ENCODE results near the gene SLX4IP. TPM values are rescaled to one million over a fixed set of nuclear protein-coding genes. Genes with fewer than 3 reads are reported as not detected.
"Not testable (repeated sequence)": the region's sequence is repeated elsewhere in the genome, so short reads cannot be mapped to it uniquely, and the experiment has no call there.

Gene SLX4IP
- total and polyA plus RNA-seq, 2 donors = 1.4 to 7.1 TPM

DNA sequence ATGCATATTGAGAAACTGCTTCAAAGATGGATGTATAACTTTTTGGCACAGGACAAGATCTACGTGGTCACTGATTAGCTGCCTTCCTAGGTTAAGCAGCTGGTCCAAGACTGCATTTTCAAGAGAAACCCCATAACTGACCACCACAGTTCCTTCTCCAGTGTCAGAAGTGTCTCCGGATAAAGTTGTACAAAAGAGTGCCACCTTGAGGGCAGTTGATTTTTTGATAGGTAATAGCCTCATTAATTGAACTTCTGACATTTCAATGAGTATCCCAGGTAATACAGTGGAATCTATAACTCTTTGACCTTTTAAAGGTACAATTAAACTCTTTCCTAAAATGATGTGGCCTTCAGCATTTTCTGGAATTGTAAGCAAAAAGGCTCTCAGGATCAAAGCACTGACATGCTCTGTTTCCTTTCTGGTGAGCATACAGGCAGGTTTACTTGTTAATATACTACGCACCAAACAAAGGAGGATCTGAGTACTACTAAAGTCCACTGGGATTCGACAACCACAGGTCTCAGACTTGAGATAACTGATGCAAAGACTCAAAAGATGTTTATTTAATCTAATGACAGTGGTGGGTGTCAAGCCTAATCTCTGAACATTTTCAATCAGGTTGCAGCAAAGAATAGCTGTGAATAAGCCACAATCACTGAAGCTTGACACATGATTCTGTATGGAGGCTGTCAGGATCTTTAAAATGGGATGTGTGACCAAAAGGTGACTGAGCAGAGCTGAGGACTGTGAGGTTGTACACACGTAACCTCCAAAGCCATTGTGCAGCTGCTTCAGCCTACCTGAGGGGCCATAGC, 22.3 kb upstream of the SLX4IP start:
- Histone ChIP-seq H3K36me3 (ENCODE audit: insufficient read depth) (peaks cover 1% of the 10 kb centered on the region), H3K4me1 (ENCODE audit: insufficient read depth) (no peaks in the 10 kb centered on the region), H3K27ac (ENCODE audit: low read depth) (no peak overlapping the region), H3K4me3 (ENCODE audit: low read depth, low read length) (no peak overlapping the region)
- WGBS = 78% methylated on average over 5 of the region's 5 CpGs
- DNase-seq (ENCODE audit: extremely low spot score) = no peak

DNA sequence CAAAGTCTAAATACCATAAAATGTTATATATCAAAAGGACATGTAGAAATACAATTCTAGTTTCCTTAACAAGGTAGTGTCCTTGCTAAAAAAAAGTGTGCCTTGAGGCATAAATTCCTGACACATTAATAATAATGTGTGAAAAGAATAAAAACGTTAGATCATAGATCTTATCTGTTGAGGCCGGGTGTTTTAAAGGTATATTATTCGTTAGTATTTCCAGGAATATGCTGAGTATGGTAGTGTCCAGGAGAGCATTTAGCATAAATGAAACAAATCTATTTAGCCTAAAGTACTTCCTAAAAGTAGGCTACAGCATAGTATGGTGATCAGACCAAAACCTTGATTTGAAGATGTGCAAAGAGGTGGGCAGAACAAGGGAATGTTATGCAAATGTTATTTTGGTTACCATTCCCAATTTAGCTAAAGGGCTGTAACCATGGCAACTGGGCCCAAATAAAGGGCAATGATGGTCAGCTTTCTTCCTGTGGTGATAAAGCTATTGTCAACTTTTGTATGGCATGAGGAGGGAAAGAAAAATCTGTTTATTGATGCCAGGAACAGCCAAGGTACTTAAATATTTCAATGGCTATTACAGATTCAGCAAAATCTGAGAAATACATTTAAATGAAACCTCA, 20.0 kb upstream of the SLX4IP start:
- DNase-seq (ENCODE audit: extremely low spot score) = no peak
- 56% methylated on average over 3 of the region's 3 CpGs for WGBS
- no peak overlapping the region for H3K27ac ChIP-seq (ENCODE audit: low read depth)
- no peak overlapping the region for H3K4me3 ChIP-seq (ENCODE audit: low read depth, low read length)
- peaks cover 3% of the 10 kb centered on the region for H3K36me3 ChIP-seq (ENCODE audit: insufficient read depth)
- H3K4me1 ChIP-seq (ENCODE audit: insufficient read depth) = no peaks in the 10 kb centered on the region

- DNase-seq (ENCODE audit: extremely low spot score); H3K4me1 ChIP-seq (ENCODE audit: insufficient read depth): not testable (repeated sequence)
- 98% methylated on average over 2 of the region's 2 CpGs for WGBS
These were observed 17.9 kb upstream of the SLX4IP start for GRCh38 chr20:10417218-10417617.

DNA sequence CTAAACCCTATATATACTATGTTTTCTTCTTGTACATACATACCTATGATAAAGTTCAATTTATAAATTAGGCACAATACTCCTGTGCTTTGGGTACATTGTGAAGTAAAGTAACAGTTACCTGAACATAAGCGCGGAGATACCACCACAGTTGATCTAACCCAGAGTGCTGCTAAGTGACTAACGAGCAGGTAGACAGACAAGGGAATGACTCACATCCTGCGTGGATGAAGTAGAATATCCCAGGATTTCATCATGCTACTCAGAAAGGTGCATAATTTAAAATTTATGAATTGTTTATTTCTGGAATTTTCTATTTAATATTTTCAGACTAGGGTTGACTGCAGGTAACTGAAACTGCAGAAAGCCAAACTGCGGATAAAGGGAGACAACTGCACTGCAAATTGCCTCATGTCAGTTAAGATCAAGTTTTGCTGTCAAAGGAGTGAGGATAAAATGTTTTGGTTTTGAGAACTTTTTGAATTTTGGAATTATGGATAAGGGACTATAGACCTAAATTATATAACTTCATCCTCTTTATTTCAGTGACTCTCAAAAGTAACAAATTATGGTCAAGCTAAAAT, 15.5 kb upstream of the SLX4IP start:
- Histone ChIP-seq H3K36me3 (ENCODE audit: insufficient read depth) (peaks cover 2% of the 10 kb centered on the region), H3K4me3 (ENCODE audit: low read depth, low read length) (no peak overlapping the region), H3K27ac (ENCODE audit: low read depth) (no peak overlapping the region), H3K4me1 (ENCODE audit: insufficient read depth) (no peaks in the 10 kb centered on the region)
- DNase-seq (ENCODE audit: extremely low spot score) = no peak
- 91% methylated on average over 5 of the region's 5 CpGs for WGBS

More at GRCh38 chr20:10417218-10417617, 17.9 kb upstream of the SLX4IP start:
- H3K4me3 ChIP-seq (ENCODE audit: low read depth, low read length); H3K27ac ChIP-seq (ENCODE audit: low read depth); H3K36me3 ChIP-seq (ENCODE audit: insufficient read depth): not testable (repeated sequence)

- WGBS = 88% methylated on average over 2 of the region's 2 CpGs
- H3K27ac ChIP-seq (ENCODE audit: low read depth) = no peak overlapping the region
- peaks cover 2% of the 10 kb centered on the region for H3K36me3 ChIP-seq (ENCODE audit: insufficient read depth)
These were observed 11.4 kb upstream of the SLX4IP start for GRCh38 chr20:10423735-10424134.

GRCh38 chr20:10427060-10427692, 7.9 kb upstream of the SLX4IP start:
- 17% methylated on average over 3 of the region's 3 CpGs for WGBS
- H3K27ac ChIP-seq (ENCODE audit: low read depth) = no peak overlapping the region
- peak; percentile 45 for DNase-seq (ENCODE audit: extremely low spot score)
- H3K36me3 ChIP-seq (ENCODE audit: insufficient read depth) = no peaks in the 10 kb centered on the region
- H3K4me1 ChIP-seq (ENCODE audit: insufficient read depth) = peaks cover under 1% of the 10 kb centered on the region
- H3K4me3 ChIP-seq (ENCODE audit: low read depth, low read length) = no peak overlapping the region

More at GRCh38 chr20:10423735-10424134, 11.4 kb upstream of the SLX4IP start:
- Histone ChIP-seq H3K4me1 (ENCODE audit: insufficient read depth) (no peaks in the 10 kb centered on the region), H3K4me3 (ENCODE audit: low read depth, low read length) (no peak overlapping the region)
- DNase-seq (ENCODE audit: extremely low spot score) = no peak

- Histone ChIP-seq H3K4me3 (ENCODE audit: low read depth, low read length) (no peak overlapping the region), H3K27ac (ENCODE audit: low read depth) (no peak overlapping the region), H3K36me3 (ENCODE audit: insufficient read depth) (no peaks in the 10 kb centered on the region), H3K4me1 (ENCODE audit: insufficient read depth) (peaks cover 3% of the 10 kb centered on the region)
- DNase-seq (ENCODE audit: extremely low spot score) = no peak
These were observed 7.1 kb upstream of the SLX4IP start for GRCh38 chr20:10428008-10428407.

DNA sequence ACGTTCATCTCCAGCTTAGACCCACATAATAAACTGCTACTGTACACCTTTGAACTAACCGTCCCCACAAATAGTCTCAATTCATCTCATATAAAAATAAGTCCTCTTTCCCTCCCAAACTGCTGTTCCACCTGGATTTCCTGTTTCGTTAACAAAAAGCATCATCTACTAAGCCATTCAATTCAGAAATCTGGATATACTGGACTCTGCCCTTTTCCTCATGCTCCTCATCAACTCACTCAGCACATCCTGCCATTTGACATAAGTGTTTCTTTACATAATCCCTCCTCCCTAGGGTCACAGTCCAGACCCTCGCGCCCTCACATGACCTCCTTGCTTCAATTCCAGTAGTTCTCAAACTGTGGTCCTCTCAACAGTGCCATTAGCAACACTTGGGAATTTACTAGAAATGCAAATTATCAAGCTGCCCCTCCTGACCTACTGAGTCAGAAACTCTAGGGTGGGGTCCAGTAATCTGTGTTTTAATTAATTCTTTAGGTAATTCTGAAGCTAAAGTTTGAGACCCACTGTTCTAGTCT, 5.6 kb upstream of the SLX4IP start:
- 85% methylated on average over 5 of the region's 5 CpGs for WGBS
- H3K4me3 ChIP-seq (ENCODE audit: low read depth, low read length) = no peak overlapping the region
- H3K4me1 ChIP-seq (ENCODE audit: insufficient read depth) = peaks cover 4% of the 10 kb centered on the region
- no peak overlapping the region for H3K27ac ChIP-seq (ENCODE audit: low read depth)
- no peaks in the 10 kb centered on the region for H3K36me3 ChIP-seq (ENCODE audit: insufficient read depth)
- DNase-seq (ENCODE audit: extremely low spot score) = no peak

GRCh38 chr20:10430000-10430466, 5.1 kb upstream of the SLX4IP start:
- Histone ChIP-seq H3K4me3 (ENCODE audit: low read depth, low read length) (no peak overlapping the region), H3K27ac (ENCODE audit: low read depth) (no peak overlapping the region), H3K36me3 (ENCODE audit: insufficient read depth) (no peaks in the 10 kb centered on the region), H3K4me1 (ENCODE audit: insufficient read depth) (peaks cover 4% of the 10 kb centered on the region)
- no peak for DNase-seq (ENCODE audit: extremely low spot score)

GRCh38 chr20:10430704-10431103, 4.4 kb upstream of the SLX4IP start:
- H3K4me1 ChIP-seq (ENCODE audit: insufficient read depth) = peaks cover 4% of the 10 kb centered on the region
- H3K27ac ChIP-seq (ENCODE audit: low read depth) = no peak overlapping the region
- DNase-seq (ENCODE audit: extremely low spot score) = no peak
- no peaks in the 10 kb centered on the region for H3K36me3 ChIP-seq (ENCODE audit: insufficient read depth)
- 89% methylated on average over 5 of the region's 5 CpGs for WGBS
- no peak overlapping the region for H3K4me3 ChIP-seq (ENCODE audit: low read depth, low read length)

- Histone ChIP-seq H3K4me1 (ENCODE audit: insufficient read depth) (peaks cover 4% of the 10 kb centered on the region), H3K36me3 (ENCODE audit: insufficient read depth) (no peaks in the 10 kb centered on the region)
- WGBS = 76% methylated on average over 1 of the region's 1 CpG
These were observed 3.0 kb upstream of the SLX4IP start for GRCh38 chr20:10432079-10432478.

GRCh38 chr20:10433014-10433622, 2.0 kb upstream of the SLX4IP start:
- no peak for DNase-seq (ENCODE audit: extremely low spot score)
- H3K36me3 ChIP-seq (ENCODE audit: insufficient read depth) = no peaks in the 10 kb centered on the region
- no peak overlapping the region for H3K27ac ChIP-seq (ENCODE audit: low read depth)
- peaks cover 4% of the 10 kb centered on the region for H3K4me1 ChIP-seq (ENCODE audit: insufficient read depth)
- WGBS = 49% methylated on average over 30 of the region's 30 CpGs
- peak overlapping the region; percentile 88 for H3K4me3 ChIP-seq (ENCODE audit: low read depth, low read length)

More at GRCh38 chr20:10432079-10432478, 3.0 kb upstream of the SLX4IP start:
- H3K27ac ChIP-seq (ENCODE audit: low read depth) = no peak overlapping the region
- no peak overlapping the region for H3K4me3 ChIP-seq (ENCODE audit: low read depth, low read length)
- DNase-seq (ENCODE audit: extremely low spot score) = no peak

Measured in urinary bladder (tissue), 4 donors.